ENCODE data around the gene TNNT3. TPM values are rescaled to one million over a fixed set of nuclear protein-coding genes. Genes with fewer than 3 reads are reported as not detected.

Gene TNNT3
- total RNA-seq, 2 experiments from 2014 or later: 2.3 to 3.3 TPM

- no peak overlapping the region for H3K27ac Mint-ChIP-seq
- H3K4me1 Mint-ChIP-seq (ENCODE audit: low read depth): no peaks in the 10 kb centered on the region
- no peaks in the 10 kb centered on the region for H3K27me3 Mint-ChIP-seq (ENCODE audit: low read depth)
- DNase-seq: no peak
- H3K9me3 Mint-ChIP-seq: no peaks in the 10 kb centered on the region
- CTCF ChIA-PET: interaction anchor here (0.7 to 1.1 kb wide), 4 partner anchors 29 to 194 kb away, joined by 3 read pairs; no protein-coding TSS in a partner anchor
- intact Hi-C loops (cut with micrococcal nuclease): no loop called here
- H3K4me3 Mint-ChIP-seq: no peak overlapping the region
- no peaks in the 10 kb centered on the region for H3K36me3 Mint-ChIP-seq (ENCODE audit: low read depth)
These were observed 48.2 kb downstream of the TNNT3 start for GRCh38 chr11:1967641-1968225.

GRCh38 chr11:1968454-1969002 is 49.0 kb downstream of the TNNT3 start:
- no peaks in the 10 kb centered on the region for H3K36me3 Mint-ChIP-seq (ENCODE audit: low read depth)
- intact Hi-C loops (cut with micrococcal nuclease): no loop called here
- H3K4me1 Mint-ChIP-seq (ENCODE audit: low read depth): no peaks in the 10 kb centered on the region
- CTCF ChIA-PET: interaction anchor here (1.0 kb wide), 1 partner anchor 184 kb away, joined by 3 read pairs; no protein-coding TSS in a partner anchor
- H3K4me3 Mint-ChIP-seq: no peak overlapping the region
- H3K27me3 Mint-ChIP-seq (ENCODE audit: low read depth): no peaks in the 10 kb centered on the region
- no peak overlapping the region for H3K27ac Mint-ChIP-seq
- no peaks in the 10 kb centered on the region for H3K9me3 Mint-ChIP-seq
- DNase-seq: no peak

GRCh38 chr11:1969035-1969434 is 49.5 kb downstream of the TNNT3 start:
- no peak overlapping the region for H3K27ac Mint-ChIP-seq
- CTCF ChIA-PET: no interaction called here
- no peak overlapping the region for H3K4me3 Mint-ChIP-seq
- no peak for DNase-seq
- H3K4me1 Mint-ChIP-seq (ENCODE audit: low read depth): no peaks in the 10 kb centered on the region
- H3K27me3 Mint-ChIP-seq (ENCODE audit: low read depth): no peaks in the 10 kb centered on the region
- intact Hi-C loops (cut with micrococcal nuclease): no loop called here
- no peaks in the 10 kb centered on the region for H3K36me3 Mint-ChIP-seq (ENCODE audit: low read depth)
- H3K9me3 Mint-ChIP-seq: no peaks in the 10 kb centered on the region

- no peak overlapping the region for H3K4me3 Mint-ChIP-seq
- H3K36me3 Mint-ChIP-seq (ENCODE audit: low read depth): no peaks in the 10 kb centered on the region
- intact Hi-C loops (cut with micrococcal nuclease): no loop called here
- no peaks in the 10 kb centered on the region for H3K9me3 Mint-ChIP-seq
- H3K27ac Mint-ChIP-seq: no peak overlapping the region
- CTCF ChIA-PET: no interaction called here
- H3K4me1 Mint-ChIP-seq (ENCODE audit: low read depth): no peaks in the 10 kb centered on the region
- no peaks in the 10 kb centered on the region for H3K27me3 Mint-ChIP-seq (ENCODE audit: low read depth)
- no peak for DNase-seq
These were observed 50.3 kb downstream of the TNNT3 start for GRCh38 chr11:1969776-1970175.

GRCh38 chr11:1970956-1971355 is 51.5 kb downstream of the TNNT3 start:
- H3K4me3 Mint-ChIP-seq: no peak overlapping the region
- H3K36me3 Mint-ChIP-seq (ENCODE audit: low read depth): no peaks in the 10 kb centered on the region
- H3K27me3 Mint-ChIP-seq (ENCODE audit: low read depth): no peaks in the 10 kb centered on the region
- no peaks in the 10 kb centered on the region for H3K9me3 Mint-ChIP-seq
- no peaks in the 10 kb centered on the region for H3K4me1 Mint-ChIP-seq (ENCODE audit: low read depth)
- intact Hi-C loops (cut with micrococcal nuclease): no loop called here
- no peak overlapping the region for H3K27ac Mint-ChIP-seq
- CTCF ChIA-PET: no interaction called here
- DNase-seq: no peak

GRCh38 chr11:1975185-1975584 is 55.7 kb downstream of the TNNT3 start:
- Mint-ChIP-seq H3K4me3 (no peak overlapping the region), H3K9me3 (no peaks in the 10 kb centered on the region), H3K27me3 (ENCODE audit: low read depth) (no peaks in the 10 kb centered on the region), H3K36me3 (ENCODE audit: low read depth) (no peaks in the 10 kb centered on the region), H3K4me1 (ENCODE audit: low read depth) (no peaks in the 10 kb centered on the region), H3K27ac (no peak overlapping the region)
- DNase-seq: no peak
- CTCF ChIA-PET: no interaction called here
- intact Hi-C loops (cut with micrococcal nuclease): no loop called here

- CTCF ChIA-PET: no interaction called here
These were observed 59.4 kb downstream of the TNNT3 start for GRCh38 chr11:1978720-1979473.

GRCh38 chr11:1979607-1980006 is 60.1 kb downstream of the TNNT3 start:
- no peak overlapping the region for H3K4me3 Mint-ChIP-seq
- no peak for DNase-seq
- CTCF ChIA-PET: no interaction called here
- H3K9me3 Mint-ChIP-seq: no peaks in the 10 kb centered on the region
- H3K27me3 Mint-ChIP-seq (ENCODE audit: low read depth): no peaks in the 10 kb centered on the region
- H3K27ac Mint-ChIP-seq: no peak overlapping the region
- no peaks in the 10 kb centered on the region for H3K36me3 Mint-ChIP-seq (ENCODE audit: low read depth)
- no peaks in the 10 kb centered on the region for H3K4me1 Mint-ChIP-seq (ENCODE audit: low read depth)
- intact Hi-C loops (cut with micrococcal nuclease): no loop called here

More at GRCh38 chr11:1978720-1979473, 59.4 kb downstream of the TNNT3 start:
- Mint-ChIP-seq H3K9me3 (no peaks in the 10 kb centered on the region), H3K27ac (no peak overlapping the region), H3K27me3 (ENCODE audit: low read depth) (no peaks in the 10 kb centered on the region), H3K4me1 (ENCODE audit: low read depth) (no peaks in the 10 kb centered on the region), H3K36me3 (ENCODE audit: low read depth) (no peaks in the 10 kb centered on the region), H3K4me3 (no peak overlapping the region)
- no peak for DNase-seq
- intact Hi-C loops (cut with micrococcal nuclease): no loop called here

GRCh38 chr11:1982873-1983600 is 63.5 kb downstream of the TNNT3 start:
- CTCF ChIA-PET: no interaction called here
- intact Hi-C loops (cut with micrococcal nuclease): no loop called here

GRCh38 chr11:1983601-1983961 is 64.1 kb downstream of the TNNT3 start:
- CTCF ChIA-PET: no interaction called here
- no peaks in the 10 kb centered on the region for H3K4me1 Mint-ChIP-seq (ENCODE audit: low read depth)
- H3K4me3 Mint-ChIP-seq: no peak overlapping the region
- DNase-seq: no peak
- intact Hi-C loops (cut with micrococcal nuclease): no loop called here
- H3K36me3 Mint-ChIP-seq (ENCODE audit: low read depth): no peaks in the 10 kb centered on the region
- H3K27ac Mint-ChIP-seq: no peak overlapping the region
- no peaks in the 10 kb centered on the region for H3K27me3 Mint-ChIP-seq (ENCODE audit: low read depth)
- no peaks in the 10 kb centered on the region for H3K9me3 Mint-ChIP-seq

More at GRCh38 chr11:1982873-1983600, 63.5 kb downstream of the TNNT3 start:
- H3K27me3 Mint-ChIP-seq (ENCODE audit: low read depth): no peaks in the 10 kb centered on the region
- DNase-seq: no peak
- no peak overlapping the region for H3K27ac Mint-ChIP-seq
- no peaks in the 10 kb centered on the region for H3K36me3 Mint-ChIP-seq (ENCODE audit: low read depth)
- no peaks in the 10 kb centered on the region for H3K4me1 Mint-ChIP-seq (ENCODE audit: low read depth)
- H3K9me3 Mint-ChIP-seq: no peaks in the 10 kb centered on the region
- H3K4me3 Mint-ChIP-seq: no peak overlapping the region

- Mint-ChIP-seq H3K4me3 (no peak overlapping the region), H3K27ac (no peak overlapping the region), H3K36me3 (ENCODE audit: low read depth) (no peaks in the 10 kb centered on the region), H3K9me3 (no peaks in the 10 kb centered on the region), H3K4me1 (ENCODE audit: low read depth) (no peaks in the 10 kb centered on the region), H3K27me3 (ENCODE audit: low read depth) (no peaks in the 10 kb centered on the region)
- intact Hi-C loops (cut with micrococcal nuclease): no loop called here
- no peak for DNase-seq
- CTCF ChIA-PET: no interaction called here
These were observed 67.5 kb downstream of the TNNT3 start for GRCh38 chr11:1987024-1987423.

GRCh38 chr11:1988174-1988573 is 68.7 kb downstream of the TNNT3 start:
- H3K36me3 Mint-ChIP-seq (ENCODE audit: low read depth): no peaks in the 10 kb centered on the region
- no peak overlapping the region for H3K27ac Mint-ChIP-seq
- no peaks in the 10 kb centered on the region for H3K9me3 Mint-ChIP-seq
- DNase-seq: no peak
- no peaks in the 10 kb centered on the region for H3K27me3 Mint-ChIP-seq (ENCODE audit: low read depth)
- no peak overlapping the region for H3K4me3 Mint-ChIP-seq
- no peaks in the 10 kb centered on the region for H3K4me1 Mint-ChIP-seq (ENCODE audit: low read depth)
- CTCF ChIA-PET: no interaction called here
- intact Hi-C loops (cut with micrococcal nuclease): no loop called here
